ENCODE measurements around the gene SART3. TPM values are rescaled to one million over a fixed set of nuclear protein-coding genes. Genes with fewer than 3 reads are reported as not detected.

The SART3 gene
- total and polyA plus RNA-seq, 9 donors, result 27.9 to 55.3 (median 46.8) TPM

DNA sequence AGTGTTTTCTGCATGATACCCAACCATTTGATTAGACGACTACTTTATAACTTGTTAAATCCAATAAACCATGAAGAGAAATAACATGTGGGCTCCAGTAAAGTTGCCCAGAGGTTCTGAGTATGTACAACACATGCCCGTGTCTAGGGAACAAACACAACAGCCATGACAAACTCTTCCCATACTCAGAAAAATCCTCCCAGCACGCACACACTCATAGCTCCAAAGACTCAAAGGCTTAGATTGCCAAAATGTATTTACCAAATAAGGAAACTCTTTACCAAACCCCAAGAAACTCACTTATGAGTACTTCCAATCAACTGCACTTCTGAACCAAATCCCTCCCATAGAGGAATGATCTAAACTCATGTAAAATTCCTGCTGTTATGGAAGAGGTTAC is 17.3 kb downstream of the SART3 start:
- no peak for DNase-seq
- H3K27ac ChIP-seq, result no peak overlapping the region

DNA sequence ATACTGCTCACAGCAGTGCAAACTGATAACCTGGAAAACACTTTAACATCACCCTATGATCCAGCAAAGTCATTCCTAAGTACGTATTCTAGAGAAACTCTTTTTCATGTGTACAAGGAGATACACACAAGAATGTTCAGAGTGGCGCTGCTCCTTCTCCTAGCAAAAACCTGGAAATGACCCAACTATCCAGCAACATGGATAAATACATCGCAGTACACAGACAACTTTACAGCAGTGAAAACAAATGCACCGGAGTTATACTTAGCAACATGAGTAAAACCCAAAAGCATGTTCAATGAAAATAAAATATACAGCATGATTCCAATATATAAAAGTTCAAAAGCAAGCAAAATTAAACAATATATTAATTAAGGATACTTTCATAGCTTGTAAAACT is 18.7 kb downstream of the SART3 start:
- TF ChIP-seq EP300 (IDR thresholded peaks at IDR 0.05) (no peak), POLR2A (IDR thresholded peaks at IDR 0.05) (no peak)
- TF ChIP-seq, protein P1, sequence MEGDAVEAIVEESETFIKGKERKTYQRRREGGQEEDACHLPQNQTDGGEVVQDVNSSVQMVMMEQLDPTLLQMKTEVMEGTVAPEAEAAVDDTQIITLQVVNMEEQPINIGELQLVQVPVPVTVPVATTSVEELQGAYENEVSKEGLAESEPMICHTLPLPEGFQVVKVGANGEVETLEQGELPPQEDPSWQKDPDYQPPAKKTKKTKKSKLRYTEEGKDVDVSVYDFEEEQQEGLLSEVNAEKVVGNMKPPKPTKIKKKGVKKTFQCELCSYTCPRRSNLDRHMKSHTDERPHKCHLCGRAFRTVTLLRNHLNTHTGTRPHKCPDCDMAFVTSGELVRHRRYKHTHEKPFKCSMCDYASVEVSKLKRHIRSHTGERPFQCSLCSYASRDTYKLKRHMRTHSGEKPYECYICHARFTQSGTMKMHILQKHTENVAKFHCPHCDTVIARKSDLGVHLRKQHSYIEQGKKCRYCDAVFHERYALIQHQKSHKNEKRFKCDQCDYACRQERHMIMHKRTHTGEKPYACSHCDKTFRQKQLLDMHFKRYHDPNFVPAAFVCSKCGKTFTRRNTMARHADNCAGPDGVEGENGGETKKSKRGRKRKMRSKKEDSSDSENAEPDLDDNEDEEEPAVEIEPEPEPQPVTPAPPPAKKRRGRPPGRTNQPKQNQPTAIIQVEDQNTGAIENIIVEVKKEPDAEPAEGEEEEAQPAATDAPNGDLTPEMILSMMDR (IDR thresholded peaks at IDR 0.05), result no peak
- DNase-seq, result no peak
- Histone ChIP-seq H3K36me3 (no peaks in the 10 kb centered on the region), H3K9me3 (no peaks in the 10 kb centered on the region), H3K4me1 (ENCODE audit: insufficient read depth) (no peaks in the 10 kb centered on the region), H3K27me3 (no peaks in the 10 kb centered on the region), H3K27ac (no peak overlapping the region), H3K4me3 (no peak overlapping the region)
- intact Hi-C loops (cut with DNase I), result no loop called here
- WGBS, 3 donors, result 51 to 67% (median 65%) methylated on average over 4 of the region's 4 CpGs

More for the DNA sequence above, 17.3 kb downstream of the SART3 start:
- 92 to 96% (median 93%) methylated on average over 3 of the region's 3 CpGs for WGBS, 3 donors
- TF ChIP-seq EP300 (IDR thresholded peaks at IDR 0.05), result no peak
- TF ChIP-seq, protein P1 (IDR thresholded peaks at IDR 0.05), result no peak
- H3K4me3 ChIP-seq, result no peak overlapping the region
- no peaks in the 10 kb centered on the region for H3K36me3 ChIP-seq
- no peaks in the 10 kb centered on the region for H3K9me3 ChIP-seq
- H3K27me3 ChIP-seq, result no peaks in the 10 kb centered on the region
- no peaks in the 10 kb centered on the region for H3K4me1 ChIP-seq (ENCODE audit: insufficient read depth)
- intact Hi-C loops (cut with DNase I), result no loop called here

DNA sequence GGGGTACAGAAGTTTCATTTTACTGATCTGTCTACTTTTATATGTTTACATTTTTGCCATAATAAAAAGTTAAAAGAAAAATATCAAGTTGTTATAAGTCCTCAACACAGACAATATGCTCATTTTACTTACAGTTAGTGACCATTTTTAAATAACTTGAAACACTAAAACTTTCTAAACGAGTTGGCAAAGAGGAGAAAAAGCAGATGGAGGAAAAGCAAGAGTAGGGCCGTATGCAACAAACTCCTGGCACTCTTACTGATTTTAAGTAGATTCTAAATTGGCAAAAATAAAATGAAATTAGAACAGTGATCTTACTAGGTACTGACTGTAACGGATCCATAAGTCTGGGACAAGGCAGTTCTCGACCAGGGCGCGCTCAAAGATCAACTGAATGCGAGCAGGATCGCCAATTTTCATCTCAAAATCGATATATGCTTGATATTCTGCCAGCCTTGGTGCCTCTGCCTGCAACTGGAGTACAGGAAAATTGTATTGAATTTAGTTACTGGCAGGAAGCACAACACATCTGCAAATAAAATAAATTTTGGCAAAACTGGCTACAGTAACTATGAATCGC is 22.3 kb downstream of the SART3 start:
- Histone ChIP-seq H3K27me3 (no peaks in the 10 kb centered on the region), H3K36me3 (no peaks in the 10 kb centered on the region), H3K4me1 (ENCODE audit: insufficient read depth) (no peaks in the 10 kb centered on the region), H3K9me3 (no peaks in the 10 kb centered on the region), H3K27ac (no peak overlapping the region), H3K4me3 (no peak overlapping the region)
- TF ChIP-seq POLR2A (IDR thresholded peaks at IDR 0.05) (no peak), EP300 (IDR thresholded peaks at IDR 0.05) (no peak)
- TF ChIP-seq, protein P1 (IDR thresholded peaks at IDR 0.05), result no peak
- 91 to 93% (median 93%) methylated on average over 10 of the region's 10 CpGs for WGBS, 3 donors
- no peak for DNase-seq
- intact Hi-C loops (cut with DNase I), result no loop called here

GRCh38 chr12:108538146-108538545 is 22.8 kb downstream of the SART3 start:
- Histone ChIP-seq H3K27me3 (no peaks in the 10 kb centered on the region), H3K4me3 (no peak overlapping the region), H3K27ac (no peak overlapping the region), H3K36me3 (no peaks in the 10 kb centered on the region), H3K9me3 (no peaks in the 10 kb centered on the region), H3K4me1 (ENCODE audit: insufficient read depth) (no peaks in the 10 kb centered on the region)
- DNase-seq, result no peak
- TF ChIP-seq, protein P1 (IDR thresholded peaks at IDR 0.05), result no peak
- no peak for TF ChIP-seq EP300 (IDR thresholded peaks at IDR 0.05)
- no peak for TF ChIP-seq POLR2A (IDR thresholded peaks at IDR 0.05)
- intact Hi-C loops (cut with DNase I), result no loop called here
- 73 to 79% (median 74%) methylated on average over 6 of the region's 6 CpGs for WGBS, 3 donors
